Ovary (tissue), 9 donors: ENCODE results near the gene TRIM36. TPM values are rescaled to one million over a fixed set of nuclear protein-coding genes. Genes with fewer than 3 reads are reported as not detected.
A peak's percentile ranks its signal among the peaks of the same experiment; 100 is the strongest.

Experiments
- DNase-seq, 5 donors: peaks; one replicate each; pipeline ENCODE4 v3.0.0-alpha.2; 2019 to 2020
- H3K27ac ChIP-seq, 2 donors: fragments of 200-600 bp; one replicate each; pipeline versions ENCODE4 v1.5.1 to v1.8.0; 2019 to 2022
- H3K27me3 ChIP-seq: fragments of 200-600 bp; one replicate; pipeline ENCODE4 v1.8.0; 2022
- H3K36me3 ChIP-seq: fragments of 200-600 bp; sonication (generic); one replicate; pipeline ENCODE4 v1.5.1; 2019
- H3K4me1 ChIP-seq: one replicate; pipeline ENCODE4 v1.8.1; 2013; ENCODE audit warnings: mild to moderate bottlenecking, moderate library complexity; ENCODE audit not compliant: insufficient read depth
- H3K4me3 ChIP-seq: fragments of 200-600 bp; sonication (generic); one replicate; pipeline ENCODE4 v1.5.1; 2017
- H3K9me3 ChIP-seq, 2 donors: fragments of 200-600 bp in 1 of 2; sonication (generic) in 1 of 2; one replicate each; pipeline versions ENCODE4 v1.5.1 to v1.8.1; 2013 to 2019; ENCODE audit warnings: mild to moderate bottlenecking in 1 of 2, moderate library complexity in 1 of 2
- CTCF ChIP-seq, 3 donors: fragments of 450-650 bp in 2 of 3; fragments of 200-600 bp in 1 of 3; IDR thresholded peaks; one replicate each; pipeline versions ENCODE4 v1.5.1 to v1.8.0; 2016 to 2022; ENCODE audit warnings: antibody characterized with exemption in 3 of 3, mild to moderate bottlenecking in 1 of 3
- EP300 ChIP-seq: sonication (generic); formaldehyde crosslinking; IDR thresholded peaks from one replicate; pipeline ENCODE4 v1.6.1; 2017; ENCODE audit warnings: antibody characterized with exemption
- POLR2A ChIP-seq: fragments of 450-650 bp; IDR thresholded peaks from one replicate; pipeline ENCODE4 v1.6.1; 2017; ENCODE audit warnings: antibody characterized with exemption, mild to moderate bottlenecking, moderate library complexity
- WGBS, 3 donors: extraction: QIAGEN DNeasy Blood & Tissue Kit in 1 of 3; methylation state at CpG; one replicate each; pipeline versions ENCODE4 v1.1.5 to v1.1.7; 2013 to 2017; 5-methylcytosine and 5-hydroxymethylcytosine counted together
- intact Hi-C, 4 donors: fragments of 100-400 bp; cut with DNase I; formaldehyde crosslinking; loops; one replicate each; pipeline versions ENCODE4 v1.11.0 to v1.15.1; 2022 to 2023
- polyA plus RNA-seq, 2 donors: library from polyadenylated mRNA; stranded (reverse); fragments of 200-250 nt in 1 of 2; fragments of 350-450 nt in 1 of 2; fragmentation: Illumina TruSeq in 1 of 2; extraction: RNeasy Lipid Tissue Mini Kit (QIAGEN cat#74804) in 1 of 2; gene quantifications; one replicate each; pipeline ENCODE4 v1.2.3, GENCODE V29; 2013 to 2014
- total RNA-seq, 7 donors: library from RNA; depleted of rRNA in 2 of 7; stranded (reverse); fragments of >200 nt in 2 of 7; fragmentation: NEBNext Ultra II Directional in 3 of 7; extraction: Animal tissue kit (Norgen Biotek cat#: 25700) in 3 of 7; gene quantifications; one replicate each; pipeline versions ENCODE4 v1.1.0 to v1.2.4, GENCODE V29; 2016 to 2023
- donor health status: DM: no; HTN: no; CAD: no; lungs with moderate emphysema.
- donor health status: DM: no; HTN: no; CAD: no.
- donor health status: Bipolar disorder and iron deficiency.
- donor health status: DM: yes; HTN: yes; CAD: no.
- donor health status: DM: no; HTN: no; CAD: no.
- donor health status: DM: yes; HTN: yes; CAD: no.

TRIM36 gene
- total and polyA plus RNA-seq, 9 donors, result 1.5 to 10.3 (median 3.3) TPM

- Histone ChIP-seq H3K4me3 (no peak overlapping the region), H3K27ac (peak overlapping the region in 1 of 2 donors; percentile 55), H3K4me1 (peaks cover 4% of the 10 kb centered on the region), H3K9me3 (no peaks in the 10 kb centered on the region), H3K27me3 (no peaks in the 10 kb centered on the region), H3K36me3 (no peaks in the 10 kb centered on the region)
- intact Hi-C loops, result no loop called here
- TF ChIP-seq CTCF (IDR thresholded peaks at IDR 0.05) (no peak), POLR2A (no peak), EP300 (no peak)
- DNase-seq, result peak; percentile 45 to 72 (median 68)
- 9 to 29% (median 9%) methylated on average over 6 of the region's 6 CpGs for WGBS, 3 donors
Observed at GRCh38 chr5:115100319-115100955, 69.3 kb downstream of the TRIM36 start.

- H3K27ac ChIP-seq, result no peak overlapping the region
- intact Hi-C loops, result no loop called here
- H3K9me3 ChIP-seq, result no peaks in the 10 kb centered on the region
- no peak overlapping the region for H3K4me3 ChIP-seq
- 0 to 3% (median 1%) methylated on average over 2 of the region's 2 CpGs for WGBS, 3 donors
- no peaks in the 10 kb centered on the region for H3K27me3 ChIP-seq
- TF ChIP-seq CTCF (IDR thresholded peaks at IDR 0.05) (peak in 1 of 3 donors; percentile 45), EP300 (no peak)
- DNase-seq, result peak in 1 of 5 donors; percentile 30
- H3K4me1 ChIP-seq, result peaks cover 4% of the 10 kb centered on the region
- H3K36me3 ChIP-seq, result no peaks in the 10 kb centered on the region
Observed at GRCh38 chr5:115098041-115098702, 71.5 kb downstream of the TRIM36 start.

- Histone ChIP-seq H3K4me3 (no peak overlapping the region), H3K27ac (no peak overlapping the region), H3K9me3 (no peaks in the 10 kb centered on the region), H3K27me3 (no peaks in the 10 kb centered on the region), H3K4me1 (peaks cover 4% of the 10 kb centered on the region), H3K36me3 (no peaks in the 10 kb centered on the region)
- intact Hi-C loops, result no loop called here
- no peak for DNase-seq
- WGBS, 3 donors, result 54 to 63% (median 62%) methylated on average over 2 of the region's 2 CpGs
- TF ChIP-seq EP300, result no peak
- TF ChIP-seq POLR2A, result no peak
- TF ChIP-seq CTCF (IDR thresholded peaks at IDR 0.05), result no peak
Observed at GRCh38 chr5:115097236-115097635, 72.5 kb downstream of the TRIM36 start.

- Histone ChIP-seq H3K27me3 (no peaks in the 10 kb centered on the region), H3K27ac (no peak overlapping the region), H3K9me3 (no peaks in the 10 kb centered on the region), H3K36me3 (no peaks in the 10 kb centered on the region), H3K4me1 (peaks cover 4% of the 10 kb centered on the region), H3K4me3 (no peak overlapping the region)
- no peak for DNase-seq
- TF ChIP-seq EP300 (no peak), POLR2A (no peak), CTCF (IDR thresholded peaks at IDR 0.05) (no peak)
- intact Hi-C loops, result no loop called here
- WGBS, 3 donors, result 41 to 53% (median 45%) methylated on average over 7 of the region's 7 CpGs
Observed at GRCh38 chr5:115096034-115096769, 73.5 kb downstream of the TRIM36 start.
